ENCODE data around the gene NOS3. TPM values are rescaled to one million over a fixed set of nuclear protein-coding genes. Genes with fewer than 3 reads are reported as not detected.

Gene NOS3
- total RNA-seq, 1 experiment from 2014 or later = 0.66 TPM

GRCh38 chr7:151058781-151059366 lies 68.1 kb downstream of the NOS3 start:
- intact Hi-C loops (cut with micrococcal nuclease) = loop anchor here (1.0 kb wide), 3 partner anchors 21 to 31 kb away; partner anchors contain the start of genes ABCB8, AGAP3 and FASTK
- Histone ChIP-seq H3K27ac (ENCODE audit: low read length) (peak overlapping the region; percentile 67), H3K4me1 (ENCODE audit: insufficient read depth, low read length) (peaks cover 48% of the 10 kb centered on the region), H3K27me3 (ENCODE audit: low read length) (no peaks in the 10 kb centered on the region), H3F3A (ENCODE audit: low read length, unreplicated experiment) (no peaks in the 10 kb centered on the region), H3K79me2 (ENCODE audit: low read length) (peaks cover 32% of the 10 kb centered on the region), H3K9me3 (ENCODE audit: low read length) (no peaks in the 10 kb centered on the region), H3K9me2 (replicated peaks; ENCODE audit: low read length) (no peaks in the 10 kb centered on the region), H4K20me1 (ENCODE audit: low read length) (no peaks in the 10 kb centered on the region), H3K4me3 (ENCODE audit: low read length) (peak overlapping the region; percentile 86), H3K9ac (ENCODE audit: low read length) (peak overlapping the region; percentile 89), H3K4me2 (ENCODE audit: low read length) (peak overlapping the region; percentile 99), H3K36me3 (ENCODE audit: low read depth, low read length) (no peaks in the 10 kb centered on the region), H2AFZ (ENCODE audit: low read length) (peak overlapping the region; percentile 82)
- ChIA-PET CTCF (no interaction called here), POLR2A (ENCODE audit: unreplicated experiment) (interaction anchor here (0.6 kb wide), 1 partner anchor 57 kb away, joined by 3 read pairs; no protein-coding TSS in a partner anchor)
- TF ChIP-seq CTCF (conservative IDR thresholded peaks at IDR 0.05; ENCODE audit: low read depth, low read length) (no peak), EZH2 (IDR thresholded peaks at IDR 0.05; ENCODE audit: low read length, unreplicated experiment) (no peak), EZH2phosphoT487 (IDR thresholded peaks at IDR 0.05; ENCODE audit: borderline replicate concordance, low read length) (no peak)
- TSS peak; percentile 63 for BruUV-seq (replicated peaks)
- ATAC-seq (no peak), DNase-seq (peak; percentile 30)

GRCh38 chr7:151059367-151060112 lies 68.7 kb downstream of the NOS3 start, which contains the start of gene SLC4A2:
SLC4A2 (plus strand) TSS chr7:151059589; CDS start chr7:151061988, 2,399 bp downstream.
- H2AFZ ChIP-seq (ENCODE audit: low read length) = peak within 1 kb of the TSS; percentile 82

More at GRCh38 chr7:151059367-151060112, 68.7 kb downstream of the NOS3 start, which contains the start of gene SLC4A2:
- no peaks in the 10 kb centered on the region for H3K9me2 ChIP-seq (replicated peaks; ENCODE audit: low read length)
- no peaks in the 10 kb centered on the region for H4K20me1 ChIP-seq (ENCODE audit: low read length)
- TF ChIP-seq CTCF (conservative IDR thresholded peaks at IDR 0.05; ENCODE audit: low read depth, low read length) (peak; percentile 21; the same call in 1 of the 2 replicates), EZH2 (IDR thresholded peaks at IDR 0.05; ENCODE audit: low read length, unreplicated experiment) (no peak), EZH2phosphoT487 (IDR thresholded peaks at IDR 0.05; ENCODE audit: borderline replicate concordance, low read length) (no peak)
- ChIA-PET CTCF (no interaction called here), POLR2A (ENCODE audit: unreplicated experiment) (no interaction called here)
- ATAC-seq (peak; percentile 1; the same call in 1 of the 2 replicates), DNase-seq (peak; percentile 80)
- H3K27me3 ChIP-seq (ENCODE audit: low read length) = no peaks in the 10 kb centered on the region
- no TSS peak for BruUV-seq (replicated peaks)
- peaks cover 48% of the 10 kb centered on the region for H3K4me1 ChIP-seq (ENCODE audit: insufficient read depth, low read length)
- peak within 1 kb of the TSS; percentile 97 for H3K27ac ChIP-seq (ENCODE audit: low read length)
- peaks cover 34% of the 10 kb centered on the region for H3K79me2 ChIP-seq (ENCODE audit: low read length)
- peak within 1 kb of the TSS; percentile 86 for H3K4me3 ChIP-seq (ENCODE audit: low read length)
- peak within 1 kb of the TSS; percentile 99 for H3K4me2 ChIP-seq (ENCODE audit: low read length)
- H3K9ac ChIP-seq (ENCODE audit: low read length) = peak within 1 kb of the TSS; percentile 89
- H3K9me3 ChIP-seq (ENCODE audit: low read length) = no peaks in the 10 kb centered on the region
- H3F3A ChIP-seq (ENCODE audit: low read length, unreplicated experiment) = no peaks in the 10 kb centered on the region
- intact Hi-C loops (cut with micrococcal nuclease) = no loop called here
- H3K36me3 ChIP-seq (ENCODE audit: low read depth, low read length) = peaks cover 2% of the 10 kb centered on the region; the same call in 1 of the 2 replicates
